VCaP (cell line): ENCODE measurements around the gene COL20A1.
A peak's percentile ranks its signal among the peaks of the same experiment; 100 is the strongest.

Source experiments
- H3K27ac ChIP-seq: fragments of 450-650 bp; 2 replicates; pipeline ENCODE4 v1.5.1; 2017
- CTCF ChIP-seq: fragments of 450-650 bp; conservative IDR thresholded peaks from 2 replicates; pipeline ENCODE4 v1.5.1; 2017; ENCODE audit warnings: mild to moderate bottlenecking, moderate library complexity

COL20A1 gene

DNA sequence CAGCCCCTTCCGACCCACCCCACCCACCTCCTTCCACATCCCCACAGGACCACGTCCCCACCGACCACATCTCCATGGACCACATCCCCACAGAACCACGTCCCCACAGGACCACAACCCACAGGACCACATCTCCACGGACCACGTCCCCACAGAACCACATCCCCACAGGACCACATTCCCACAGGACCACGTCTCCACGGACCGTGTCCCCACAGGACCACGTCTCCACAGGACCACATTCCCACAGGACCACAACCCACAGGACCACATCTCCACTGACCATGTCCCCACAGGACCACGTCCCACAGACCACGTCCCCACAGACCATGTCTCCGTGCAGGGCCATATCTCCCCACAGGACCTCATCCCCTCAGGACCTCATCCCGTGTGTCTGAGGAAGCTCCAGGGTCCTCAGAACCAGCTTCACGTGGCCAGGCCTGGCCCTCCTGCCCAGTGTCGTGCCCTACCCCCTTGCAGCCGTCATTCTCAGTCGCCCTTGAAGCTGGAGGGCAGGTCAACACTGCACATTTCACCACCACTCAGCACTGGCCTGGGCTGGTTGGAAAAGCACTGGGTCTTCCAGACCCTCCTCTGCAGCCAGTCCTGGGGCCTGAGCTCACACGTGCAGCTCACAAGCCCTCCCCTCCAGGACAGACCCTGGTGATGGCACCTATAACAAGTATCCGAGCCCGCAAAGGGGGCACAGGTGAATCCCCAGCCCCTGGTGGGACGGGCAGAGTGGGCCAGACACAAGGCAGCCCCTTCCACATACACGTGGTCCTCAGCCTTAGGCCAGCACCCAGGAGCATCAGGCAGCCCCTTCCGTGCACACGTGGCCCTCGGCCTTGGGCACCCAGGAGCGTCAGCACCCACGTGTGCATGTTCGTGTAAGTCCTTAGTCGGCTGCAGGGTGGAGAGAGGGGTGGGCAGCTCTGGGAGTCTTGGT is 64.2 kb downstream of the COL20A1 start:
- peak overlapping the region; percentile 81 for H3K27ac ChIP-seq
- no peak for TF ChIP-seq CTCF

GRCh38 chr20:63357921-63358905 is 65.2 kb downstream of the COL20A1 start:
- H3K27ac ChIP-seq, result peak overlapping the region; percentile 81
- TF ChIP-seq CTCF, result no peak

DNA sequence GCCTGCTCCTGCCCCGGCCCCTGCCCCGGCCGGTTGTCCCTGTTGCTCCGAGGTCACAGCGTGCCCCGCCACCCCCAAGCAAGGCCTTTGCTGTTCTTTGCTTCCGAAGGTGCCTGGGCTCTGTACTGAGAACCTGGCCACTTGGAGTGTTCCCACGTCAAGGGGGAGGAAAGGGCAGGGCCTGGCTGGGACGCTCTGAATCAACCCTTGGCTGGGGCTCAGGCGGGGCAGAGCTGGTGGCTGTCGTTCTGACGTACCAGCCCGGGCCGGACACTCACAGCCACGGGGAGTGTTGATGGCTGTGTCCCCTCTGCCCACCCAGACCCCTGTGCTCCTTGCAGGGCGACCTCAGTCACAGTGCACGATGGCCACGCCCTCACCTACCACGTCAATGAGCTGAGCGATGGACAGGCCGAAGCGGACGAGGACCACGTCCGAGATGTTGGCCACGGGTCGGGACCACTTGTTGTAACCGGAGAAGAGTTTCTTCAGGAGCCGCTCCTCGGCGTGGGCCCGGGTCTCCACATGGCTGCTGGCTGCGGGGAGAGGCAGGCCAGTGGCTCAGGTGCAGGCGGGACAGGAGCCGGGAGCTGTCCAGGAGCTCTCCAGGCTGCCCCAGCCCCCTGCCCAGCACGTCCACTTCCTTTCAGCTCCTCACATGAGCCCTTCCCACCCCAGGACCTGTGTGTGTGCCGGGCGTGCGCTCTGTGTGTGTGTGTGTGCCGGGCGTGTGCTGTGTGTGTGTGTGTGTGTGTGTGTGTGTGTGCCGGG is 66.4 kb downstream of the COL20A1 start:
- no peak for TF ChIP-seq CTCF

GRCh38 chr20:63359937-63360849 is 67.2 kb downstream of the COL20A1 start:
- no peak overlapping the region for H3K27ac ChIP-seq

More for the DNA sequence above, 66.4 kb downstream of the COL20A1 start:
- H3K27ac ChIP-seq, result peak overlapping the region; percentile 81; the same call in 1 of the 2 replicates

GRCh38 chr20:63360850-63361518 is 68.0 kb downstream of the COL20A1 start, which contains the start of gene CHRNA4:
CHRNA4 (minus strand) TSS chr20:63361349; CDS start chr20:63361165, 184 bp downstream.
- H3K27ac ChIP-seq, result peak within 1 kb of the TSS; percentile 28; the same call in 1 of the 2 replicates
- TF ChIP-seq CTCF, result no peak

More at GRCh38 chr20:63359937-63360849, 67.2 kb downstream of the COL20A1 start:
- TF ChIP-seq CTCF, result no peak
